GM18505 (cell line): ENCODE results near the gene RPSA.
"Not testable (repeated sequence)": the region's sequence is repeated elsewhere in the genome, so short reads cannot be mapped to it uniquely, and the experiment has no call there.

ENCODE experiments used
- ATAC-seq: cut with Tn5 transposase; IDR thresholded peaks from one replicate; pipeline ENCODE4 v1.9.1; 2021; ENCODE audit not compliant: unreplicated experiment
- POLR2A ChIP-seq: IDR thresholded peaks from 4 replicates; pipeline ENCODE4 v1.6.1; 2011; ENCODE audit warnings: borderline replicate concordance; ENCODE audit not compliant: insufficient read depth, insufficient read length; ENCODE audit errors: extremely low read depth

The RPSA gene

DNA sequence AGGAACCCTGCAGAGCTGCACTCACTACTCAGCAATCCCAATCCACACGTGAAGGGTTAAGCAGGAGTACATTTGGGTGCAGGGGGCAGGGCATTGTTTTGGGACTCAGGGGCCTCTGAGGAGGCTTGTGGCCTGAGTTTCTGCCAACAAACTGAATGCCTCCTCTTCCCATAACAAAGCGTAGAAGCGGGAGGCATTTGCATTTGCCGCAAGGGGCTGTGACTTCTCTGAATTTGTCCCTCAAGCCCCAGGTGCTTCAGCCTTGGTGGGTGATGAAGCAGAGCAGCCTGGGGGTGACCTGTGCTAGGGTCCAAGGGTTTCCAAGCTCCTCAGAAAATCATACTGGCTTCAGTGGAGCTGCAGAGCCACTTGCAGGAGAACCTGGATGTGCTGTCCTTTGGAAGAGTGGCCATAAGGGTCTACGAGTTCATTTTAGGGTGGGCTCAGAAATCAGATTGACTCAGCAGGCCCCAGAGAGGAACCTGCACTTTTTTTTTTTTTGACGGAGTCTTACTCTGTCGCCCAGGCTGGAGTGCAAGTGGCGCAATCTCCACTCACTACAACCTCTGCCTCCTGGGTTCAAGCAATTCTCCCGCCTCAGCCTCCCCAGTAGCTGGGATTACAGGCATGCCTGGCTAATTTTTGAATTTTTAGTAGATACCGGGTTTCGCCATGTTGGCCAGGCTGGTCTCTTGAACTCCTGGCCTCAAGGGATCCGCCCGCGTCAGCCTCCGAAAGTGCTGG is 1.4 kb upstream of the RPSA start:
- no peak for ATAC-seq
- TF ChIP-seq POLR2A, result no peak

DNA sequence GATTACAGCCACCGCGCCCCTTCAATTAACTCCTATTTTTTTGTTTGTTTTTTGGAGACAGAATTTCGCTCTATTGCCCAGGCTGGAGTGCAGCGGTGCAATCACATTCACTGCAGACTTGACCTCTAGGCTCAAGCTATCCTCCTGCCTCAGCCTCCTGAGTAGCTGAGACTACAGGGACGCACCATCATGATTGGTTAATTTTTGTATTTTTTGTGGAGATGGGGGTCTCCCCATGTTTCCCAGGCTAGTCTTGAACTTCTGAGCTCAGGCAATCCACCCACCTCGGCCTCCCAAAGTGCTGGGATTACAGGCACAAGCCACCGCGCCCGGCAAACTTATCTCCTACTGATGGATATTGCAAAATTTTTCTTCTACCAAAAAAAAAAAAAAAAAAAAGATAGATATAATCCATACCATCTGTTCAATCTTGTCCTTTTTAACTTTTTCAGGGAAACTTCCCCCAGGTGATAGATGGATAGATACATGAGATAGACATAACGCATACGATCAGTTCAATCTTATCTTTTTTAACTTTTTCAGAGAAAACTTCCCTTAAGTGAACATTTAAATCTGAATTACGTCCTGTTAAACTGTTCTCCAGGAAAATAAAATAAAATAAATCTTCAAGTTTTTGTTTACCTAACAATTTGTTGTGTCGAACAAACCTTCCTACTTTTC is 693 bp upstream of the RPSA start:
- TF ChIP-seq POLR2A, result no peak
- ATAC-seq, result no peak

DNA sequence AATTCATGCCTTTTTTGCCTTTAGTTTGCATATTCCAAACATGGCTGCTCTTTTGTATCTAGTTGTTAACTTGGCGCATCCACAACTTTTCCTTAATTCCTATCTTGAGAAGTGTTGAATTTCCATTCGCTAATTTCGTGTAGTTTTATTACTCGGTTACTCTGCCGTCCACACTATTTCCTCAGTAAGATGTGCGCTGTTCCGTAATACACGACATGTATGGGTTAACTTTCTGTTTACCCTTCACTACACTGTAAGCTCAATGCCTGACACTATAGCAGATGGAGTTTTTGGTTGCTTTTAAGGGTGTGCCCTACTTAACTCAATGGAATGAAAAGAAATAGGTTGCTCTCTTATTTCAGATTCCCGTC is 724 bp downstream of the RPSA start:
- no peak for TF ChIP-seq POLR2A
- ATAC-seq, result no peak

DNA sequence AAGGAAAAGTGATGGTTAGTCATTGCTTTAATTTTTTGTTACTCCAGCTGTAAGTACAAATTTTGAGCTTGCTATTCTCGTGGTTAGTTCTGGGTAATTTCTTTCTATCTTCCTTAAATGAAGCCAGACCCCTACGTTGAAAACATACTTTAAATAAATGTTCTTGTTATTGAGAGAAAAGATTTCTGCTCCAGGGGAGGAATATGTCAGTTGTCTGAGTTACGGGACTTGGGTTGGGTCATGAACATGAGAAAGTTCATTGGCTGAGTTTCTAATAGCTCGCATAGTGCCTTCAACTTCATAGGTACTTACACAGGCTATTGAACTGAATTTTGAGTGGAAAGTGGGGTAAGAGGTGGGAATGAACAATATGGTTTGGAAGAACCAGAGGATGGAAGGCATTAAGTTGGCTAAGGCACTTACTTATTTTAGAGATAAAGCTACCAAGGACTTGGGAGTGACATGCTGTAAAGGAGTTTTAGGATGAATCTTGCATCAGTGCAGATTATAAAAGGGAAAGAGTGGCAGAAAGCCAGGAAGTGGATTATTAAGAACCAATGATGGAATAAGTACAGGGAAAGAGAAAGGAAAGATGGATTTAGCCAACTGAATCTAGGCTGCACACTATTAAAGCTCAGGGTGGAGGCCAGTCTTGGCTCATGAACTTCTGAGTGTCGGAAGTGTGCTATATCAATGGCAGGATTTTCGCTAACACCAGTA is 1.4 kb downstream of the RPSA start:
- TF ChIP-seq POLR2A, result no peak
- ATAC-seq, result no peak

DNA sequence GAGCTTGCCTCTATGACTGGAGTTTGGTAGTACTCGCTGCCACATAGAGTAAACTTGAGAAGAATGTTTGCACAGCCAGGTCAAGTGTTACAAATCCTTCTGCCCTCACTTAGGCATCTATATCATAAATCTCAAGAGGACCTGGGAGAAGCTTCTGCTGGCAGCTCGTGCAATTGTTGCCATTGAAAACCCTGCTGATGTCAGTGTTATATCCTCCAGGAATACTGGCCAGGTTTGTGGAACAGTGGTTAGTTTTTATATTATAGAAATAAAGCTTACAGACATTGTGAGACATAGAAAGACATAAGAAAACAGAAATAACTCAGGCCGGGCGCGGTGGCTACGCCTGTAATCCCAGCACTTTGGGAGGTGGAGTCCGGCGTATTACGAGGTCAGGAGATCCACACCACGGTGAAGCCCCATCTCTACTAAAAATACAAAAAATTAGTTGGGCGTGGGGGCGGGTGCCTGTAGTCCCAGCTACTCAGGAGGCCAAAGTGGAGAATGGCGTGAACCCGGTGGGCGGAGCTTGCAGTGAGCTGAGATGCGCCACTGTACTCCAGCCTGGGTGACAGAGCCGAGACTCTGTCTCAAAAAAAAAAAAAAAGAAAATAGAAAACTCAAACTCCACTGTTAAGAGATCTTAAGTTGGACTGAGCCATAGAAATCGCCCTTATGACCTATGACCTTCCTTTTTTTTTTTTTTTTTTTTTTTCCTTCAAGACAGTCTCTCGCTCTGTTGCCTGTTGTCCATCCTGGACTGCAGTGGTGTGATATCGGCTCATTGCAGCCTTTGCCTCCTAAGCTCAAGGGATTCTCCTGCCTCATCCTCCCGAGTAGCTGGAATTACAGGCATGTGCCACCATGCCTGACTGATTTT is 2.2 kb downstream of the RPSA start:
- peak; percentile 32 for TF ChIP-seq POLR2A
- no peak for ATAC-seq

DNA sequence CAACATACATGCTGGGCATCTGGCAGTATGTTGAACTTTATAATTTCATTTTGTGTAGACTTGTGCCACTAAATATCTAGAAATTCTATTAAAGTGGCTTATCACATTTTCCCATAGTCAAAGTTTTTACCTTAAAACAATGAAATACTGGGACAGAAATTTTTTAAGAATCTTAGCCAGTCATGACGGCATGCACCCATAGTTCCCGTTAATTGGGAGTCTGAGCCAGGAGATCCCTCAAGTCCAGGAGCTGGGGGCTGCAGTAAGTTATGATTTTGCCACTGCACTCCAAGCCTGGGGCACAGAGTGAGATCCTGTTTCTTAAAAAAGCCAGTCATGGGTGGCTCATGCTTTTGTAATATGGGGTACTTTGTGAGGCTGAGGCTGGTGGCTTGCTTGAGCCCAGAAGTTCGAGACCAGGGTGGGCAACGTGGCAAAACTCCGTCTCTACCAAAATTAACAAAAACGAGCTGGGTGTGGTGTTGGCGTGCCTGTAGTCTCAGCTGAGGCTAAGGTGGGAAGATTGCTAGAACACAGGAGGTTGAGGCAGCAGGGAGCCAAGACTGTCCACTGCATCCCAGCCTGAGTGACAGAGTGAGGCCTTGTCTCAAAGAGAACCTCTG is 3.1 kb downstream of the RPSA start:
- TF ChIP-seq POLR2A, result no peak
- no peak for ATAC-seq

DNA sequence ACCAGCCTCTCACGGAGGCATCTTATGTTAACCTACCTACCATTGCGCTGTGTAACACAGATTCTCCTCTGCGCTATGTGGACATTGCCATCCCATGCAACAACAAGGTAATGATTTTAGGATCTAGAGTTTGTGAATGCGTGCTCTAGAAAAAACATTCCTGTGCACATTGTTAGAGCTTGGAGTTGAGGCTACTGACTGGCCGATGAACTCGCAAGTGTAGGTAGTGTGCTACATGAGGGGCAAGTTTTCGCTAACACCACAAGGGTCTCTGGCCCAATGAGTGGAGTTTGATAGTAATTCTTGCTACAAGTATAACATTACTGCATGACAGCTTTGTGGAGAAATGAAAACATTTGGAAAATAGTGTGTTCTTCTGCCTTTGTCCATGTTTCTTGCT is 4.4 kb downstream of the RPSA start:
- ATAC-seq, result no peak
- peak; percentile 15 for TF ChIP-seq POLR2A

DNA sequence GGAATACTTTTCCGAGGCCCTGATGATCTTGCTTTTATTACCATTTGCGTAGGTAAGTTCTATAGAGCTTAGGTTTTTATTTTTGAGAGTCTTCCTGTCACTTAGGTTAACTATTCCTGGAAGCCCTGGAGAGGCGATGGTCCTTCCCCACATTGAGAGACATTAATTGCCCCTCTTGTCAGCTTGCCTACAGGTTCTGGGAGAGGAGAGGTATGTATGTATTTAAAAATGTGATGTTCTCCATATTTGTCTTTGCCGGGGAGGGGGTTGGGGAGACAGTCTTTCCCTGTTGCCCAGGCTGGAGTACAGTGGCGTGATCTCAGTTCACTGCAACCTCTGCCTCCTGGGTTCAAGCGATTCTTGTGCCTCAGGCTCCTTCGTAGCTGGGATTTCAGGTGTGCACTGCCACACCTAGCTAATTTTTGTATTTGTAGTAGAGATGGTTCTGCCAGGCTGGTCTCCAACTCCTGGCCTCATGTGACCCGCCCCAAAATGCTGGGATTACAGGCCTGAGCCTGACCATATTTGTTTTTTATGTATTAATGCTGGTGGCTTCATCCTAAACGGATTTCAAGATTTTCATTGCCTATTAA is 6.2 kb downstream of the RPSA start:
- ATAC-seq, result no peak
- TF ChIP-seq POLR2A, result no peak

DNA sequence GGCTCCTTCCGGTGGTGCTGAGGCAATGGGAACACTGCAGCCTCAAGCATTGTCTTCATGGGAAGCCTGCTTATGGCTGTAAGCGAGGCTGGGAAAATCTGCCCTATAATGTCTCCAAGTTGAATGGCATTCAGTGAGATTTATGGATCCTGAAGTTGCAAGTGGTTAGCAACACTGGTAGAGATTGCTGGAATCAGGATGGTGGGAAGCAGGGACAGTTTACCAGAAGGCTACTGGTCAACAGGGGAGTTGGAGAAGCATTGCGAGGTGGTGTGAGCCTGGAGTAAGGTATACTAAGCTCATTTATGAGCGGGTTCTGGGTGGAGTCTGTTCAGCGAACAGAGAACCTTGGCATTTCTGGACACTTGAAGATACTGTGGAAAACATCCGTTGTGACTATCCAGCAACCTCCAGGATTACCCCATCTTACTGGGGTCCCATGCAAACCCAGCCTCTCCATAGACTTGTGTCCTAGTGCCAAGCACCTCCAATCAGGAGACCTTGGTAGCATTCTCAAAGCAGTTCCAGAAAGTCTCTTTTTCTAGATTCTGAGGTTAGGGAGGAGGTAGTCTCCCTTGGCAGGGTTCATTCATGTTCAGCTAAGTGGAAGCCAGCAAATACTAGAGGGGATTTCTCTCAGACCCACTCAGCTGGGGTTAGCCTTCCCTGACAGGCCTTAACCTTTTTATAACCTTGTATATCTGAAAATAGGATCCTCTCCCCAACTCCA is 7.3 kb downstream of the RPSA start:
- ATAC-seq, result no peak
- TF ChIP-seq POLR2A, result no peak

DNA sequence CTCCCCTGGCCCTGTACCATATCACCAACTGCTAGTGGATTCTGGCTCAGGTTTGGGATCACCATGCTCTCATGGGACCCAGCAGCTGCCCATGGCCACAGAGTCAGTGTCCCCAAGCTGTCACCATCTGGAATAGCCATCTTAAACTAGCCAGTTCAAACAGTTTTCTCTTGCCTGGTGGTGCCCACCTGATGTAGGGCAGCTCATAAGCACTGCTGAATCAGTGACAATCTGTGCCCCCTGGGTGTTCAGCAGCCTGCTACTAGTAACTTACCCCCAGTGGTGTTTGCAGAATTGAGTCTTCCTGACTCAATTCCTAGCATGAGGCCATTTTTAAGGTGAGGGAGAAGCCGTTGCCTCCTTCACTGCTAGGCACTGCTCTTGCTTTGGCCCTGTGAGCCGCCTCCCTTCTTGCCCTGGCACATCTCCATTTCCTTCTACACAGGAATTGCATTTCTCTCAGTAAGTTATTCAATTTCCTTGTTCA is 7.9 kb downstream of the RPSA start:
- TF ChIP-seq POLR2A, result peak; percentile 52
- ATAC-seq, result no peak

DNA sequence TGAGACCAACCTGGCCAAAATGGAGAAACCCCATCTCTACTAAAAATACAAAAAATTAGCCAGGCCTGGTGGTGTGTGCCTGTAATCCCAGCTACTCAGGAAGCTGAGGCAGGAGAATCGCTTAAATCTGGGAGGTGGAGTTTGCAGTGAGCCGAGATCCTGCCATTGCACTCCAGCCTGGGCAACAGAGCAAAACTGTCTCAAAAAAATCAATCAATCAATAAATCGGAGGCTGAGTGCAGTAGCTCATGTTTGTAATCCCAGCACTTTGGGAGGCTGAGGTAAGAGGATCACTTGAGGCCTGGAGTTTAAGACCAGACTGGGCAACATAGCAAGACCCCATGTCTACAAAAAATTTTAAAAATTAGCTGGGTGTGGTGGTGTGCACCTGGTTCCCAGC is 8.8 kb downstream of the RPSA start:
- ATAC-seq, result not testable (repeated sequence)

DNA sequence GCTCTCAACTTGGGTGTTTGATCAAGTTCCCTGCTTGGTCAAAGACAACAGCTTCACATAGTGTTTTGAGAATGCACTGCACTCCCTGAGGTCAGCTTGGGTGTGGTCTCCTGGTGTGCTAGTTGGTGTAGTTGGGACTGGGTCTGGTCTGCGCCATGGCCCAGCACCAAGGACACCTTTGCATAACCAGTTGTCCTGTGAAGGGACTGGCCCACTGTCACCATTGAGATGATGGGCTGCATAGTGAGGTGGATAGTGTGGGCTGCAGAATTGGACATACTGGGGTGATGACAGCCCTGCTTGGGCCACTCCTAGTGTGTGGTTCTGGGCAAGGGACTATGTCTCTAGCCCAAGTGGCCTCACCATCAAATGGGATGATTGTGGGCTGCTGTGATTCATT is 9.5 kb downstream of the RPSA start:
- ATAC-seq, result no peak
- no peak for TF ChIP-seq POLR2A

DNA sequence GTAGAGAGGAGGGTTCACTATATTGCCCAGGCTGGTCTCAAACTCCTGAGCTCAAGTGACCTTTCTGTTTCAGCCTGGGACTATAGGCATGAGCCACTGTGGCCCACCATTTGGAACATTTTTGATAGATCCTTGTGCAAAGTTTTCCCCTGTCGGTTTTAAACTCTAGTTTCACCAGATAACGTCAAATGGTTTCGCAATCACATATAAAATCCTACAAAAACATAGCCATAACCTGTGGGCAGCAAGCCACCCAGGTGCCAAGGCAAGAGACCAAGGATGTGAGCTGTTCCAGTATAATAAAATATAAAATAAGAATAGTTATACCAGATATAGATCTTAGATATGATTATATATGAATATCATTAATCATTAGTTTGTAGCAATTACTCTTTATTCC is 10.5 kb downstream of the RPSA start:
- not testable (repeated sequence) for ATAC-seq

DNA sequence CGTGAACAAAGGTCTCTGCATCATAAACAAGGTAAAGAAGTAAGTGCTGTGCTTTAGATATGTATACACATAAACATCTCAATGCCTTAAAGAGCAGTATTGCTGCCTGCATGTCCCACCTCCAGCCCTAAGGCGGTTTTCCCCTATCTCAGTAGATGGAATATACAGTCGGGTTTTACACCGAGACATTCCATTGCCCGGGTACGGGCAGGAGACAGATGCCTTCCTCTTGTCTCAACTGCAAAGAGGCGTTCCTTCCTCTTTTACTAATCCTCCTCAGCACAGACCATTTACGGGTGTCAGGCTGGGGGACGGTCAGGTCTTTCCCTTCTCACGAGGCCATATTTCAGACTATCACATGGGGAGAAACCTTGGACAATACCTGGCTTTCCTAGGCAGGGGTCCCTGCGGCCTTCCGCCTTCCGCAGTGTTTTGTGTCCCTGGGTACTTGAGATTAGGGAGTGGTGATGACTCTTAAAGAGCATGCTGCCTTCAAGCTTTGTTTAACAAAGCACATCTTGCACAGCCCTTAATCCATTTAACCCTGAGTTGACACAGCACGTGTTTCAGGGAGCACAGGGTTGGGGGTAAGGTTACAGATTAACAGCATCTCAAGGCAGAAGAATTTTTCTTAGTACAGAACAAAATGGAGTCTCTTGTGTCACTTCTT is 12.2 kb downstream of the RPSA start:
- ATAC-seq, result not testable (repeated sequence)
